RWPE1 (cell line): ENCODE results near the gene DOC2A.

ENCODE experiments used
- CTCF ChIA-PET: fragments of 350-600 bp; sonication (Branson Sonifier 250); formaldehyde crosslinking; extraction: SDS; loops from one replicate; lab custom pipeline; 2021; lab: Yijun Ruan, JAX
- POLR2A ChIA-PET: fragments of 400-600 bp; formaldehyde crosslinking; extraction: SDS; loops from one replicate; lab custom pipeline; 2020; ENCODE audit warnings: antibody characterized with exemption; ENCODE audit not compliant: low non-redundant PET; lab: Yijun Ruan, JAX
- DNase-seq: peaks from one replicate; pipeline ENCODE4 v3.0.0; 2012; ENCODE audit warnings: low spot score
- H3K27ac ChIP-seq: fragments of 450-650 bp; 2 replicates; pipeline ENCODE4 v1.5.1; 2017
- CTCF ChIP-seq: fragments of 450-650 bp; conservative IDR thresholded peaks from 2 replicates; pipeline ENCODE4 v1.5.1; 2017; ENCODE audit warnings: low read depth, mild to moderate bottlenecking

Gene DOC2A

GRCh38 chr16:30002614-30003346 lies 8.0 kb downstream of the DOC2A start:
- no peak for TF ChIP-seq CTCF
- H3K27ac ChIP-seq, result peak overlapping the region; percentile 59
- CTCF ChIA-PET, result no interaction called here
- DNase-seq, result no peak
- POLR2A ChIA-PET, result interaction anchor here (0.5 to 0.6 kb wide), 2 partner anchors 9 to 102 kb away, joined by 3 read pairs; no protein-coding TSS in a partner anchor

GRCh38 chr16:30000735-30001631 lies 9.8 kb downstream of the DOC2A start:
- ChIA-PET CTCF (interaction anchor here (0.7 kb wide), 1 partner anchor 89 kb away, joined by 4 read pairs; no protein-coding TSS in a partner anchor), POLR2A (no interaction called here)
- no peak for DNase-seq
- no peak for TF ChIP-seq CTCF
- peak overlapping the region; percentile 59 for H3K27ac ChIP-seq

GRCh38 chr16:29999605-30000004 lies 11.2 kb downstream of the DOC2A start:
- ChIA-PET POLR2A (no interaction called here), CTCF (no interaction called here)
- 0 out of 2 replicates have a peak overlapping the region, but pooled peaks have one; percentile 12 for H3K27ac ChIP-seq
- DNase-seq, result no peak
- TF ChIP-seq CTCF, result no peak

GRCh38 chr16:29996766-29997250 lies 14.0 kb downstream of the DOC2A start:
- ChIA-PET CTCF (interaction anchor here (1.0 kb wide), 2 partner anchors 9 to 35 kb away, joined by 4 to 6 read pairs; no protein-coding TSS in a partner anchor), POLR2A (interaction anchor here (0.9 kb wide), 1 partner anchor 190 kb away, joined by 4 read pairs; no protein-coding TSS in a partner anchor)
- peak overlapping the region; percentile 97 for H3K27ac ChIP-seq
- DNase-seq, result no peak
- TF ChIP-seq CTCF, result no peak

GRCh38 chr16:29995911-29996765 lies 14.7 kb downstream of the DOC2A start, which contains the start of gene INO80E:
Gene INO80E, plus strand, starts transcription at chr16:29996241. Its CDS starts 70 bp downstream, at chr16:29996311.
- peak; percentile 97 for DNase-seq
- peak within 1 kb of the TSS; percentile 97 for H3K27ac ChIP-seq
- CTCF ChIA-PET, result interaction anchor here (1.0 kb wide), 2 partner anchors 10 to 36 kb away, joined by 4 to 6 read pairs; no protein-coding TSS in a partner anchor
- POLR2A ChIA-PET, result no interaction called here
- no peak for TF ChIP-seq CTCF
